Limb (tissue), 2 donors: ENCODE measurements around the gene LGALS3BP.

ENCODE experiments used
- DNase-seq, 2 donors: peaks; one replicate each; pipeline ENCODE4 v3.0.0-alpha.2; 2016; ENCODE audit errors: extremely low spot score in 2 of 2

Gene LGALS3BP

GRCh38 chr17:78921437-78921971, 58.2 kb downstream of the LGALS3BP start:
- DNase-seq = no peak
